ENCODE data around the gene CAPN5. TPM values are rescaled to one million over a fixed set of nuclear protein-coding genes. Genes with fewer than 3 reads are reported as not detected.

Gene CAPN5
- polyA plus RNA-seq, 2 of the 4 experiments (the other 2 are of a cell fraction): 9.4 to 12.9 TPM

DNA sequence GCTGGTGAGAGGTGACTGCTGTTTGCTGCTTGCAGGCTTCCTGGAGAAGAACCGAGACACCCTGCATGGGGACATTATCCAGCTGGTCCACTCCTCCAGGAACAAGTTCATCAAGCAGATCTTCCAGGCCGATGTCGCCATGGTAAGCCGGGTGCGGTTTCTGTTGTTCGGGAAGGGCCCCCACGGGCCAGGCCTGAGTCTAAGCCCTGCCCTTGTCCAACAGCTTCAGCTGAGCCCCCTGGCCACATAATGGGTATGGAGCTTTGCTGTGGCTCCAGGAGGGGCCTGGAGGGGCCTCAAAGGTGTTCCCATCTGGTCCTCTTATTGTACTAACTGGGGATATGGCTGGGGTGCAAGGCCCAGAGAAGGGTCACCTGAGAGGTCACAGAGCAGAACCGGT is 99.2 kb downstream of the CAPN5 start:
- no peaks in the 10 kb centered on the region for H3K4me1 ChIP-seq
- FAIRE-seq: no peak
- ChIA-PET POLR2A (no interaction called here), CTCF (interaction anchor here (0.5 to 1.8 kb wide), 6 partner anchors 8 to 982 kb away, joined by 3 to 7 read pairs (median 3); no protein-coding TSS in a partner anchor)
- WGBS (ENCODE audit: missing lambda C conversion rate): 70% methylated on average over 6 of the region's 8 CpGs
- no peaks in the 10 kb centered on the region for H3K9me3 ChIP-seq
- no peak for TF ChIP-seq RAD21 (conservative IDR thresholded peaks at IDR 0.05 in 1 of 2, IDR thresholded peaks at IDR 0.05 in 1 of 2)
- no peak for DNase-seq (ENCODE audit: low read depth in 1 of 2, low spot score in 1 of 2)
- no peak overlapping the region for H3K4me2 ChIP-seq
- no peak overlapping the region for H3K4me3 ChIP-seq
- ATAC-seq: no peak
- no peak overlapping the region for H3K27ac ChIP-seq

DNA sequence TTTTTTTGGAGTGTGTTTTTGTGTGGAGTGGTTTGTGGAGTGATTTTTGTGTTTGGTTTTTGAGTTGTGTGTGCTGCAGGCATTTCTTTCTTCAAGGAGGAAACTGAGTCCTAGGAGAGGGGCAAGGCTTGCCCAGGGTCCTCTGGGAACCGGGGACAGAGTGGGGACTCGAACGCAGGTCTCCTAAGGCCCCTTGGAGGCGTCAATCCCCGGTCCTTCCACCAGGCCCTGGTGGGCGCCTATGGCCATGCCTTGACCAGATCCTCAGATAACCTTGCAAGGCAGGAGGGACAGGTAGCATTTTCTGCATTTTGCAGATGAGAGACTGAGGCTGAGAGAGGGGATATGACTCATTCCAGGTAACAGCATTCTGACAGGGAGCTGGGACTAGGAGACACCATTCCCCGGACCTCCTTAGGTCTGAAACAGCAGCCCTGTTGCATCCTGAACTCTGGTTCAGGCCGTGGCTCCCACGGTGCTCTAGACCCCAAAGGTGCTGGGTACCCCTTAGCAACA is 100.4 kb downstream of the CAPN5 start:
- WGBS (ENCODE audit: missing lambda C conversion rate): 67% methylated on average over 7 of the region's 9 CpGs
- no peak overlapping the region for H3K27ac ChIP-seq
- ChIA-PET POLR2A (no interaction called here), CTCF (interaction anchor here (0.6 to 2.3 kb wide), 3 partner anchors 9 to 444 kb away, joined by 3 to 11 read pairs (median 3); partner anchors contain the start of gene MYO7A)
- DNase-seq (ENCODE audit: low read depth in 1 of 2, low spot score in 1 of 2) (no peak), FAIRE-seq (no peak), ATAC-seq (no peak)
- no peak overlapping the region for H3K4me2 ChIP-seq
- no peaks in the 10 kb centered on the region for H3K4me1 ChIP-seq
- no peaks in the 10 kb centered on the region for H3K9me3 ChIP-seq
- no peak overlapping the region for H3K4me3 ChIP-seq
- no peak for TF ChIP-seq EHMT2 (IDR thresholded peaks at IDR 0.05; ENCODE audit: low read depth)

GRCh38 chr11:77167791-77168190 is 101.0 kb downstream of the CAPN5 start:
- Histone ChIP-seq H3K9me3 (no peaks in the 10 kb centered on the region), H3K27ac (no peak overlapping the region), H3K4me1 (no peaks in the 10 kb centered on the region), H3K4me2 (no peak overlapping the region), H3K4me3 (no peak overlapping the region)
- ATAC-seq (peak in 1 of 2 experiments; percentile 15; a peak in 1 of 6 replicates), FAIRE-seq (no peak), DNase-seq (ENCODE audit: low read depth in 1 of 2, low spot score in 1 of 2) (no peak)
- CTCF ChIA-PET: interaction anchor here (0.6 to 2.5 kb wide), 4 partner anchors 9 to 443 kb away, joined by 3 to 11 read pairs (median 6); partner anchors contain the start of gene MYO7A
- TF ChIP-seq REST (IDR thresholded peaks at IDR 0.05) (no peak), FOSL2 (IDR thresholded peaks at IDR 0.05) (no peak), FOSL2 (CRISPR knock-in tag; IDR thresholded peaks at IDR 0.05) (no peak), HEYL (CRISPR knock-in tag; IDR thresholded peaks at IDR 0.05) (no peak), RFX5 (IDR thresholded peaks at IDR 0.05) (no peak), NPAS2 (CRISPR knock-in tag; IDR thresholded peaks at IDR 0.05; ENCODE audit: borderline replicate concordance) (no peak), SREBF2 (IDR thresholded peaks at IDR 0.05) (no peak), PBX3 (IDR thresholded peaks at IDR 0.05) (no peak), ZFP36 (IDR thresholded peaks at IDR 0.05; ENCODE audit: borderline replicate concordance, partially characterized antibody) (no peak), HOXB13 (CRISPR knock-in tag; IDR thresholded peaks at IDR 0.05; ENCODE audit: low read depth) (no peak), FOXS1 (CRISPR knock-in tag; IDR thresholded peaks at IDR 0.05) (no peak), ZNF302 (CRISPR knock-in tag; IDR thresholded peaks at IDR 0.05) (no peak), NFE2L2 (conservative IDR thresholded peaks at IDR 0.05; ENCODE audit: low read length) (no peak)
- POLR2A ChIA-PET: no interaction called here
- WGBS (ENCODE audit: missing lambda C conversion rate): 63% methylated on average over 8 of the region's 8 CpGs

- DNase-seq (ENCODE audit: low read depth in 1 of 2, low spot score in 1 of 2) (no peak), FAIRE-seq (no peak), ATAC-seq (no peak)
- Histone ChIP-seq H3K4me1 (no peaks in the 10 kb centered on the region), H3K4me3 (no peak overlapping the region), H3K4me2 (no peak overlapping the region), H3K27ac (no peak overlapping the region), H3K9me3 (no peaks in the 10 kb centered on the region)
- ChIA-PET CTCF (interaction anchor here (0.8 to 2.5 kb wide), 4 partner anchors 18 to 448 kb away, joined by 3 to 8 read pairs (median 4); no protein-coding TSS in a partner anchor), POLR2A (no interaction called here)
- TF ChIP-seq NFE2L2 (conservative IDR thresholded peaks at IDR 0.05; ENCODE audit: low read length) (no peak), MYC (IDR thresholded peaks at IDR 0.05; ENCODE audit: borderline replicate concordance, low read length) (no peak), RAD21 (conservative IDR thresholded peaks at IDR 0.05 in 1 of 2, IDR thresholded peaks at IDR 0.05 in 1 of 2) (no peak), HES2 (IDR thresholded peaks at IDR 0.05) (no peak), HOXB5 (CRISPR knock-in tag; IDR thresholded peaks at IDR 0.05) (no peak), CEBPB (IDR thresholded peaks at IDR 0.05) (no peak), HOXA7 (CRISPR knock-in tag; IDR thresholded peaks at IDR 0.05) (no peak), CHD4 (IDR thresholded peaks at IDR 0.05; ENCODE audit: borderline replicate concordance) (no peak), HOXB13 (CRISPR knock-in tag; IDR thresholded peaks at IDR 0.05; ENCODE audit: low read depth) (no peak), PHF8 (IDR thresholded peaks at IDR 0.05; ENCODE audit: borderline replicate concordance, low read depth) (no peak), ESRRA (IDR thresholded peaks at IDR 0.05; ENCODE audit: borderline replicate concordance, low read length) (no peak), RCOR1 (IDR thresholded peaks at IDR 0.05; ENCODE audit: low read depth, low read length) (no peak)
- TF ChIP-seq, protein P1, sequence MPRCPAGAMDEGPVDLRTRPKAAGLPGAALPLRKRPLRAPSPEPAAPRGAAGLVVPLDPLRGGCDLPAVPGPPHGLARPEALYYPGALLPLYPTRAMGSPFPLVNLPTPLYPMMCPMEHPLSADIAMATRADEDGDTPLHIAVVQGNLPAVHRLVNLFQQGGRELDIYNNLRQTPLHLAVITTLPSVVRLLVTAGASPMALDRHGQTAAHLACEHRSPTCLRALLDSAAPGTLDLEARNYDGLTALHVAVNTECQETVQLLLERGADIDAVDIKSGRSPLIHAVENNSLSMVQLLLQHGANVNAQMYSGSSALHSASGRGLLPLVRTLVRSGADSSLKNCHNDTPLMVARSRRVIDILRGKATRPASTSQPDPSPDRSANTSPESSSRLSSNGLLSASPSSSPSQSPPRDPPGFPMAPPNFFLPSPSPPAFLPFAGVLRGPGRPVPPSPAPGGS (IDR thresholded peaks at IDR 0.05): no peak
- 92% methylated on average over 5 of the region's 5 CpGs for WGBS (ENCODE audit: missing lambda C conversion rate)
Observed at GRCh38 chr11:77170107-77170506, 103.3 kb downstream of the CAPN5 start.
